Stimulated activated CD8-positive, alpha-beta memory T cell treated with anti-CD3 and anti-CD28 coated beads, Interleukin-12 subunit alpha, Interleukin-12 subunit beta, amount 100 ng/mL, for 4 hours (primary cell): ENCODE results near the gene ZNF593OS.
A peak's percentile ranks its signal among the peaks of the same experiment; 100 is the strongest.

Experiments used
- DNase-seq: peaks from one replicate; pipeline ENCODE4 v3.0.0-alpha.2; 2020; ENCODE audit warnings: low read depth

ZNF593OS gene

GRCh38 chr1:26184086-26184485, 12.5 kb upstream of the ZNF593OS start:
- DNase-seq: no peak

GRCh38 chr1:26182383-26182696, 10.7 kb upstream of the ZNF593OS start:
- DNase-seq: no peak

GRCh38 chr1:26181586-26182382, 10.2 kb upstream of the ZNF593OS start:
- no peak for DNase-seq

- no peak for DNase-seq
Observed at GRCh38 chr1:26180010-26180506, 8.4 kb upstream of the ZNF593OS start.

GRCh38 chr1:26177182-26177684, 5.6 kb upstream of the ZNF593OS start, which contains the start of gene CNKSR1:
Gene CNKSR1, plus strand, starts transcription at chr1:26177491. Its CDS starts 57 bp downstream, at chr1:26177548.
- DNase-seq: no peak

- DNase-seq: no peak
Observed at GRCh38 chr1:26175346-26175745, 3.7 kb upstream of the ZNF593OS start.

- DNase-seq: no peak
Observed at GRCh38 chr1:26170472-26170821, 1.2 kb downstream of the ZNF593OS start.

- DNase-seq: peak; percentile 81
Observed at GRCh38 chr1:26169669-26170471, 1.8 kb downstream of the ZNF593OS start, which contains the start of gene ZNF593. Gene ZNF593, plus strand, starts transcription at chr1:26169908. Its CDS starts 76 bp downstream, at chr1:26169984.

- no peak for DNase-seq
Observed at GRCh38 chr1:26169198-26169554, 2.5 kb downstream of the ZNF593OS start.

- DNase-seq: no peak
Observed at GRCh38 chr1:26168410-26169197, 3.0 kb downstream of the ZNF593OS start, which contains the start of gene C1orf232. Gene C1orf232, minus strand, starts transcription at chr1:26168963. Its CDS starts 464 bp downstream, at chr1:26168499.

GRCh38 chr1:26166719-26167281, 4.8 kb downstream of the ZNF593OS start:
- DNase-seq: no peak

GRCh38 chr1:26164861-26165842, 6.5 kb downstream of the ZNF593OS start:
- no peak for DNase-seq

- peak; percentile 35 for DNase-seq
Observed at GRCh38 chr1:26164036-26164860, 7.4 kb downstream of the ZNF593OS start.

GRCh38 chr1:26163684-26164035, 8.0 kb downstream of the ZNF593OS start:
- no peak for DNase-seq

GRCh38 chr1:26162220-26162709, 9.4 kb downstream of the ZNF593OS start:
- DNase-seq: no peak

- peak; percentile 11 for DNase-seq
Observed at GRCh38 chr1:26161415-26162219, 10.0 kb downstream of the ZNF593OS start.

GRCh38 chr1:26160527-26161414, 10.9 kb downstream of the ZNF593OS start:
- DNase-seq: no peak

GRCh38 chr1:26159743-26160039, 11.9 kb downstream of the ZNF593OS start:
- no peak for DNase-seq
